ENCODE data around the gene ISOC2. TPM values are rescaled to one million over a fixed set of nuclear protein-coding genes. Genes with fewer than 3 reads are reported as not detected.

Gene ISOC2
- total RNA-seq, 6 experiments from 2014 or later = 60.1 to 81.4 (median 66.8) TPM

GRCh38 chr19:55487924-55488687 lies 26.7 kb upstream of the ISOC2 start, which contains the start of gene SSC5D:
Gene SSC5D (plus strand): TSS chr19:55488436. CDS start chr19:55488590, 154 bp downstream.
- H3K27me3 Mint-ChIP-seq (ENCODE audit: insufficient read depth) = peaks cover 4% of the 10 kb centered on the region
- H3K36me3 Mint-ChIP-seq (ENCODE audit: low read depth) = no peaks in the 10 kb centered on the region
- H3K4me3 Mint-ChIP-seq = peak within 1 kb of the TSS; percentile 87
- TF ChIP-seq, protein P1, sequence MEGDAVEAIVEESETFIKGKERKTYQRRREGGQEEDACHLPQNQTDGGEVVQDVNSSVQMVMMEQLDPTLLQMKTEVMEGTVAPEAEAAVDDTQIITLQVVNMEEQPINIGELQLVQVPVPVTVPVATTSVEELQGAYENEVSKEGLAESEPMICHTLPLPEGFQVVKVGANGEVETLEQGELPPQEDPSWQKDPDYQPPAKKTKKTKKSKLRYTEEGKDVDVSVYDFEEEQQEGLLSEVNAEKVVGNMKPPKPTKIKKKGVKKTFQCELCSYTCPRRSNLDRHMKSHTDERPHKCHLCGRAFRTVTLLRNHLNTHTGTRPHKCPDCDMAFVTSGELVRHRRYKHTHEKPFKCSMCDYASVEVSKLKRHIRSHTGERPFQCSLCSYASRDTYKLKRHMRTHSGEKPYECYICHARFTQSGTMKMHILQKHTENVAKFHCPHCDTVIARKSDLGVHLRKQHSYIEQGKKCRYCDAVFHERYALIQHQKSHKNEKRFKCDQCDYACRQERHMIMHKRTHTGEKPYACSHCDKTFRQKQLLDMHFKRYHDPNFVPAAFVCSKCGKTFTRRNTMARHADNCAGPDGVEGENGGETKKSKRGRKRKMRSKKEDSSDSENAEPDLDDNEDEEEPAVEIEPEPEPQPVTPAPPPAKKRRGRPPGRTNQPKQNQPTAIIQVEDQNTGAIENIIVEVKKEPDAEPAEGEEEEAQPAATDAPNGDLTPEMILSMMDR (IDR thresholded peaks at IDR 0.05) = no peak
- H3K9me3 Mint-ChIP-seq = no peaks in the 10 kb centered on the region
- peaks cover 45% of the 10 kb centered on the region for H3K4me1 Mint-ChIP-seq (ENCODE audit: low read depth)
- peak within 1 kb of the TSS; percentile 99 for H3K27ac Mint-ChIP-seq
- peak; percentile 48 for DNase-seq

DNA sequence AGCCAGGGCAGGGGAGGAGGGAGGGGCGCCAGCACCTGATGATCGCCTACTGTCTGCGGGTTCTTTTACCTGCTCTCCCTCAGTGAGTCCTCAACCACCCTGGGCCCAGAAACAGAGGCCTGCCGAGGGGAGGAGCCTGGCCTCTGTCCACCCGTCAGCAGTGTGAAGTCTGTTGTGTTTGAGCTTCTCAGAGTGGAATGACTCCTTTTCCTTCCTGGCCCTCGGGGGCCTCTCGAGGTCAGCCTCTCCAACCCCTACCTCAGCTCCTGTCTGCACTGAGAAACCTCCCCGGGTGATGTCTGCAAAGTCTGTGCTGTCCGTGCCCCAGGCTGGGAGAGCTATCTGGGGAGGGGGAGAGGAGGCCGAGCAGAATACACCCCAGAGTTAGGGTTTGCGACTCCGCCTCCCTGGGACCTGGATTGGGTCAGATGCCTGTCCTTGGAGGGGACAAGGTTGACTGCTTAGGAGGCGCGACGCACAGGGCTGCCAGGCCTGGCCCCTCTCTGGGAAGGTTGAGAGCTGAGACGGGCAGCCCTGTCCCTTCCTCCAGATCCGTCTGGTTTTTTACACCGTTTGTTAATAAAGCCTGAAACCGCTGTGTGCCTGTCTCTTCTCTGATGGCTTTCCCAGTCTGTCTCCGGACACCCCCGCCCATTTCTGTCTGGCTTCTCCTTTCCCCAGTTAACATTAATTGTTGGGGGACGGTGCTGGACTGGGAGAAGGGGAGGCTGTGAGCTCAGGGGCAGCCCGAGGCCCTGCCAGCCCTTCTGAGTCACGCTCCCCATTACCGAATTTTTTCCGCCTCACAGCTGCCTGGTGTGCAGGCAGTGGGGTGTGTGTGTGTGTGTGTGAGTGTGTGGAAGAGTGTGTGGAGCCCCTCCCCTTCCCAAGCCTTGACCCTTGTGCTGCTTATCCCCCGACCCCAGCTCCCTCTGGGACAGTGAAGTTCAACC lies 25.8 kb upstream of the ISOC2 start:
- DNase-seq = peak; percentile 99
- Mint-ChIP-seq H3K4me3 (peak overlapping the region; percentile 87), H3K9me3 (no peaks in the 10 kb centered on the region), H3K4me1 (ENCODE audit: low read depth) (peaks cover 36% of the 10 kb centered on the region), H3K36me3 (ENCODE audit: low read depth) (no peaks in the 10 kb centered on the region), H3K27ac (peak overlapping the region; percentile 99), H3K27me3 (ENCODE audit: insufficient read depth) (peaks cover 4% of the 10 kb centered on the region)
- TF ChIP-seq, protein P1 (IDR thresholded peaks at IDR 0.05) = no peak

DNA sequence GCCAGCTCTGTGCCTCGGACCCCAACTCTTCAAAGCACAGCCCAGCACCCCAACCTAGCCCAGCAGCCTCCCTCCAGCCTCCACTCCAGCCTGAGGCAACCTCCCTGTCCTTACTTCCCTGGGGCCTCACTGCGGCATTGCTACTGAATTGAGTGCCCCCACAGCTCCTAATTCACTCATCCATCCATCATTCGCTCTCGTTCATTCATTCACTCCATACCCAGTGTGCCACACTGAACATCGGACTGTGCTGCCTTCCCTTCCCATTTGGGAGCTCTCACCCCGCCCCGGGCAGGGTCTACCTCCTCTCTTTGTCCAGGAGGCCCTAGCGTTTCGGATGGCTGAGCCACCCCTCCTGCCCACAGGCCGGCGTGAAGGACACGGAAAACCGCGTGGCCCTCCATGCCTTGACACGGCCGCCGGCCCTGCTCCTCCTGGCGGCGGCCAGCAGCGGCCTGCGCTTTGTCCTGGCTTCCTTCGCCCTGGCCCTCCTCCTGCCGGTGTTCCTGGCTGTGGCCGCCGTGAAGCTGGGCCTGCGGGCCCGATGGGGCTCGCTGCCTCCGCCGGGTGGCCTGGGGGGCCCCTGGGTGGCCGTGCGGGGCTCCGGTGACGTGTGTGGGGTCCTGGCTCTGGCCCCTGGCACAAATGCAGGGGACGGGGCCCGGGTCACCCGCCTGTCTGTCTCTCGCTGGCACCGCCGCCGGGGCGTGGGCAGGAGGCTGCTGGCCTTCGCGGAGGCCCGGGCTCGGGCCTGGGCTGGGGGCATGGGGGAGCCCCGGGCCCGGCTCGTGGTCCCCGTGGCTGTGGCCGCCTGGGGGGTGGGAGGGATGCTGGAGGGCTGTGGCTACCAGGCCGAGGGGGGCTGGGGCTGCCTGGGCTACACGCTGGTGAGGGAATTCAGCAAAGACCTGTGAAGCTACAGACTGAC lies 24.9 kb upstream of the ISOC2 start:
- H3K4me1 Mint-ChIP-seq (ENCODE audit: low read depth) = peaks cover 27% of the 10 kb centered on the region
- no peaks in the 10 kb centered on the region for H3K36me3 Mint-ChIP-seq (ENCODE audit: low read depth)
- DNase-seq = no peak
- peak overlapping the region; percentile 99 for H3K27ac Mint-ChIP-seq
- peaks cover 4% of the 10 kb centered on the region for H3K27me3 Mint-ChIP-seq (ENCODE audit: insufficient read depth)
- TF ChIP-seq, protein P1 (IDR thresholded peaks at IDR 0.05) = no peak
- H3K9me3 Mint-ChIP-seq = no peaks in the 10 kb centered on the region
- H3K4me3 Mint-ChIP-seq = peak overlapping the region; percentile 87

DNA sequence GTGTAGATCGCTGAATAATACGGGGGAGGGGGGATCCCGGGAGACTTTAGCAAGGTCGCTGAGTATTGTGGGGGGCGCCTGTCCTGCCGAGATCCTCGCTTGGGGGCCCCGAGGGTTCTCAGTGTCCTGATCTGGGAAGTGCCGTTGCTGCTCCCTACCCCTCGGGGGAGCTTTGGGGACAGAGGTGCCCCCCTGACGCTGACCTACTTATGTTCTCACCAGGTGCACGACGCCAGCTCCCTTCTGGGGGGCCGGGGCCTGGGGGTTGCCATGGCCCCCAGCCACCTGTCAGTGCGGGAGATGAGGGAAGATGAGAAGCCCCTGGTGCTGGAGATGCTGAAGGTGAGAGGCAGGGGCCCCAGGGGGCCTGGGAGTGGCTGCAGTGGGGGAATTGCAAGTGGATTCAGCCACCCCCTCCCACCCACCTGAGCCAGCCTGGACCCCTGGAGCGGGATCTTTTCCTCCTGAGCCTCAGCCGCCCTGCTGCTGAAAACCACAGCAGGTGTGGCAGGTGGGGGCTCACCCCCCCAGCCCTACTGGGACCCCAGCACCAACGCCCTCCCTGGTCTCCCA lies 24.1 kb upstream of the ISOC2 start:
- no peaks in the 10 kb centered on the region for H3K9me3 Mint-ChIP-seq
- peak overlapping the region; percentile 87 for H3K4me3 Mint-ChIP-seq
- peak overlapping the region; percentile 97 for H3K27ac Mint-ChIP-seq
- TF ChIP-seq, protein P1 (IDR thresholded peaks at IDR 0.05) = 0 out of 2 replicates have a peak, but pooled peaks have one; percentile 18
- peaks cover 27% of the 10 kb centered on the region for H3K4me1 Mint-ChIP-seq (ENCODE audit: low read depth)
- no peak for DNase-seq
- H3K27me3 Mint-ChIP-seq (ENCODE audit: insufficient read depth) = peaks cover 4% of the 10 kb centered on the region
- no peaks in the 10 kb centered on the region for H3K36me3 Mint-ChIP-seq (ENCODE audit: low read depth)

Data from HFFc6 (cell line).